Mesendoderm (in vitro differentiated cells): ENCODE results near the gene NECAB2.

ENCODE experiments used
- DNase-seq: peaks from one replicate; pipeline ENCODE4 v3.0.0; 2013
- H2AK5ac ChIP-seq: 2 replicates; pipeline ENCODE4 v1.6.1; 2013; ENCODE audit warnings: low read length, inconsistent platforms
- H2BK120ac ChIP-seq: 2 replicates; pipeline ENCODE4 v1.6.1; 2013; ENCODE audit warnings: low read depth, mild to moderate bottlenecking, low read length, moderate library complexity, mixed read lengths
- H2BK15ac ChIP-seq: replicated peaks from 2 replicates; pipeline ENCODE4 v1.6.1; 2013; ENCODE audit warnings: low read depth, mild to moderate bottlenecking, moderate library complexity
- H2BK5ac ChIP-seq: 2 replicates; pipeline ENCODE4 v1.6.1; 2013; ENCODE audit warnings: low read length, inconsistent platforms
- H3K18ac ChIP-seq: 2 replicates; pipeline ENCODE4 v1.6.1; 2013; ENCODE audit warnings: mild to moderate bottlenecking, low read length, mixed read lengths
- H3K23ac ChIP-seq: one replicate; pipeline ENCODE4 v1.6.1; 2013; ENCODE audit warnings: low read length
- H3K27ac ChIP-seq: 2 replicates; pipeline ENCODE4 v1.5.1; 2013; ENCODE audit warnings: low read depth, mild to moderate bottlenecking, inconsistent platforms, low read length, moderate library complexity
- H3K27me3 ChIP-seq: 2 replicates; pipeline ENCODE4 v1.6.1; 2013; ENCODE audit warnings: low read length, control low read depth, mild to moderate bottlenecking, inconsistent platforms; ENCODE audit not compliant: insufficient read depth, poor library complexity
- H3K36me3 ChIP-seq: 2 replicates; pipeline ENCODE4 v1.6.1; 2013; ENCODE audit warnings: low read length, inconsistent platforms; ENCODE audit not compliant: control insufficient read depth, insufficient read depth
- H3K4ac ChIP-seq: one replicate; pipeline ENCODE4 v1.6.1; 2013; ENCODE audit warnings: low read depth, mild to moderate bottlenecking, low read length, moderate library complexity
- H3K4me1 ChIP-seq: 2 replicates; pipeline ENCODE4 v1.6.1; 2013; ENCODE audit warnings: low read depth, low read length, inconsistent platforms; ENCODE audit not compliant: control insufficient read depth
- H3K4me2 ChIP-seq: 2 replicates; pipeline ENCODE4 v1.6.1; 2013; ENCODE audit warnings: low read length
- H3K4me3 ChIP-seq: 2 replicates; pipeline ENCODE4 v1.5.1; 2013; ENCODE audit warnings: mild to moderate bottlenecking, low read length
- H3K56ac ChIP-seq: one replicate; pipeline ENCODE4 v1.6.1; 2013; ENCODE audit warnings: low read length
- H3K79me1 ChIP-seq: 2 replicates; pipeline ENCODE4 v1.6.1; 2013; ENCODE audit warnings: low read length, inconsistent platforms
- H3K79me2 ChIP-seq: 2 replicates; pipeline ENCODE4 v1.6.1; 2013; ENCODE audit warnings: mild to moderate bottlenecking, low read length; ENCODE audit not compliant: control insufficient read depth, insufficient read depth
- H3K9ac ChIP-seq: 2 replicates; pipeline ENCODE4 v1.6.1; 2013; ENCODE audit warnings: low read length, inconsistent platforms
- H4K5ac ChIP-seq: one replicate; pipeline ENCODE4 v1.6.1; 2013; ENCODE audit warnings: low read length
- H4K8ac ChIP-seq: one replicate; pipeline ENCODE4 v1.6.1; 2013; ENCODE audit warnings: low read depth, mild to moderate bottlenecking, control low read depth, low read length, moderate library complexity
- WGBS: extraction: QIAGEN DNeasy Blood & Tissue Kit; methylation state at CpG from one replicate; pipeline ENCODE4 v1.1.7; 2013; ENCODE audit warnings: low lambda C conversion rate, missing lambda C conversion rate; ENCODE audit not compliant: insufficient coverage; ENCODE audit errors: extremely low coverage; 5-methylcytosine and 5-hydroxymethylcytosine counted together

The NECAB2 gene

DNA sequence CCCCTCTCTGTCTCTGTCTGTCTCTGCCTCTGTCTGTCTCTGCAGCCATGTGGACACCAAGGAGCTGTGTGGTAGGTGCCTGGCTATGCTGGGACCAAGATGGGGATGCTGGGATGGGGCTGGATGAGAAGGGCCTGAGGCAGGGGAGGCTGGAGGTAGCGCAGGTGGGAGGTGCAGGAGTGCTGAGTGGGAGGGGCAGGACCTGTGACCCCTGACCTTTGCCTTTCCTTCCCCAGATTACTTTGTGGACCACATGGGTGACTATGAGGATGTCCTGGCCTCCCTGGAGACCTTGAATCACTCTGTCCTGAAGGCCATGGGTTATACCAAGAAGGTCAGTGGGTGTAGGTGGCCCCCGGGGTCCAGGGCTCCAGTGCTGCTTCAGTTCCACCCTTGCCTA, 12.8 kb downstream of the NECAB2 start:
- no peak overlapping the region for H2BK120ac ChIP-seq
- H3K18ac ChIP-seq: no peak overlapping the region
- H3K36me3 ChIP-seq: no peaks in the 10 kb centered on the region
- no peak overlapping the region for H2BK15ac ChIP-seq
- H3K79me1 ChIP-seq: no peaks in the 10 kb centered on the region
- no peak overlapping the region for H3K4me3 ChIP-seq
- no peak overlapping the region for H3K9ac ChIP-seq
- WGBS: no CpG with 5 or more reads among the region's 2 CpGs
- no peak overlapping the region for H3K4me2 ChIP-seq
- H3K4me1 ChIP-seq: no peaks in the 10 kb centered on the region
- H3K79me2 ChIP-seq: no peaks in the 10 kb centered on the region
- H4K5ac ChIP-seq: no peak overlapping the region
- H3K27ac ChIP-seq: no peak overlapping the region
- no peak overlapping the region for H3K4ac ChIP-seq
- no peak overlapping the region for H4K8ac ChIP-seq
- DNase-seq: no peak
- H2AK5ac ChIP-seq: no peak overlapping the region
- no peak overlapping the region for H2BK5ac ChIP-seq
- no peak overlapping the region for H3K23ac ChIP-seq
- no peaks in the 10 kb centered on the region for H3K27me3 ChIP-seq
- H3K56ac ChIP-seq: no peak overlapping the region

- H3K56ac ChIP-seq: no peak overlapping the region
- H4K8ac ChIP-seq: no peak overlapping the region
- no peaks in the 10 kb centered on the region for H3K36me3 ChIP-seq
- no peak overlapping the region for H2AK5ac ChIP-seq
- H3K4me1 ChIP-seq: no peaks in the 10 kb centered on the region
- WGBS: no CpG with 5 or more reads among the region's 8 CpGs
- no peak overlapping the region for H3K4ac ChIP-seq
- no peak overlapping the region for H2BK15ac ChIP-seq
- H3K4me2 ChIP-seq: no peak overlapping the region
- no peak overlapping the region for H3K27ac ChIP-seq
- no peaks in the 10 kb centered on the region for H3K79me1 ChIP-seq
- H2BK5ac ChIP-seq: no peak overlapping the region
- no peak overlapping the region for H3K4me3 ChIP-seq
- no peaks in the 10 kb centered on the region for H3K79me2 ChIP-seq
- H3K9ac ChIP-seq: no peak overlapping the region
- no peak overlapping the region for H4K5ac ChIP-seq
- no peak overlapping the region for H3K18ac ChIP-seq
- H3K27me3 ChIP-seq: no peaks in the 10 kb centered on the region
- H3K23ac ChIP-seq: no peak overlapping the region
- DNase-seq: no peak
- H2BK120ac ChIP-seq: no peak overlapping the region
Measured at GRCh38 chr16:83981799-83982198, 13.8 kb downstream of the NECAB2 start.

- WGBS: no CpG with 5 or more reads among the region's 4 CpGs
- no peak overlapping the region for H2BK5ac ChIP-seq
Measured at GRCh38 chr16:83983491-83983890, 15.4 kb downstream of the NECAB2 start.

DNA sequence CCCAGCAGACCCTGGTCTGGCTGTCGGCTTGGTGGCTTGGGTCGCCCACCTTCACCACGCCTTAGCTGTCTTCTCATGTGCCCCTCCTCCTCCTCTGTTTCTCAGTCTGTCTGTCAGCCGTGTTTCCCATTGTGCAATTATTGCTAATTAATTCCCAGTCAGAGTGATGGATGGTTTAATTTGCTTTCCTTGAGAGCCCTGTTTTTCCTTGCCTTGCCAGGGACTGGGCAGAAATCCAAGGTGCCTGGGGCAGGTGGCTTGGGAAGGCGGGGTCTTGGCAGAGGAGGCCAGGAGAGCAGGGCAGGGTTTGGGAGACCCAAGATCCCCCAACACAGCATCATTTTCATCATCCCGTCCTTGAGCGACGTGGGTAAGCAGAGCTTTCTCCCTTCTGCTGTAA, 21.3 kb downstream of the NECAB2 start:
- H3K18ac ChIP-seq: no peak overlapping the region
- H4K5ac ChIP-seq: no peak overlapping the region
- no peak for DNase-seq
- no peak overlapping the region for H2BK15ac ChIP-seq
- no peak overlapping the region for H3K4ac ChIP-seq
- no peak overlapping the region for H3K4me3 ChIP-seq
- H3K36me3 ChIP-seq: no peaks in the 10 kb centered on the region
- no peaks in the 10 kb centered on the region for H3K79me1 ChIP-seq
- H2BK5ac ChIP-seq: no peak overlapping the region
- no peaks in the 10 kb centered on the region for H3K27me3 ChIP-seq
- no peak overlapping the region for H3K27ac ChIP-seq
- no peak overlapping the region for H2BK120ac ChIP-seq
- no peak overlapping the region for H3K23ac ChIP-seq
- WGBS: no CpG with 5 or more reads among the region's 8 CpGs
- no peak overlapping the region for H2AK5ac ChIP-seq
- H3K4me2 ChIP-seq: no peak overlapping the region
- H3K4me1 ChIP-seq: no peaks in the 10 kb centered on the region
- no peak overlapping the region for H3K56ac ChIP-seq
- no peak overlapping the region for H3K9ac ChIP-seq
- H4K8ac ChIP-seq: no peak overlapping the region
- H3K79me2 ChIP-seq: no peaks in the 10 kb centered on the region

More at GRCh38 chr16:83983491-83983890, 15.4 kb downstream of the NECAB2 start:
- Histone ChIP-seq H3K4me1 (no peaks in the 10 kb centered on the region), H3K36me3 (no peaks in the 10 kb centered on the region), H3K4me2 (no peak overlapping the region), H4K8ac (no peak overlapping the region), H3K4me3 (no peak overlapping the region), H2AK5ac (no peak overlapping the region), H3K18ac (no peak overlapping the region), H3K56ac (no peak overlapping the region), H2BK120ac (no peak overlapping the region), H2BK15ac (no peak overlapping the region), H4K5ac (no peak overlapping the region), H3K4ac (no peak overlapping the region), H3K9ac (no peak overlapping the region), H3K27ac (no peak overlapping the region), H3K23ac (no peak overlapping the region), H3K79me1 (no peaks in the 10 kb centered on the region), H3K79me2 (no peaks in the 10 kb centered on the region), H3K27me3 (no peaks in the 10 kb centered on the region)
- DNase-seq: no peak

DNA sequence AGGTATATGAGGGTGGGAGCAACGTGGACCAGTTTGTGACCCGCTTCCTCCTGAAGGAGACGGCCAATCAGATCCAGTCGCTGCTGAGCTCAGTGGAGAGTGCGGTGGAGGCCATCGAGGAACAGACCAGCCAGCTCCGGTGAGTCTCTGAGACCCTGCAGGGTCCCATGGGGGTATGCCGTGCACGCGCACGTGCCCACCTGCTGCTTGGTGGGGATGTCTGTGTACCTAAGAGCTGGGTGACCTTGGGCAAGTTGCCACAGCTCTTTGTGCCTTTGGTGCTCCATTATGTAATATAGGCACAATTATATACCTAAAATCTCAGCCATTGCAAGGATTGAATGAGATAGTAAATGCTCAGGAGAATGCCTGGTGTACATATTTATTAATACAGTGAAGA, 22.4 kb downstream of the NECAB2 start:
- H3K4me1 ChIP-seq: no peaks in the 10 kb centered on the region
- H3K27me3 ChIP-seq: no peaks in the 10 kb centered on the region
- no peaks in the 10 kb centered on the region for H3K79me1 ChIP-seq
- no peak overlapping the region for H4K8ac ChIP-seq
- no peak overlapping the region for H3K9ac ChIP-seq
- H2BK5ac ChIP-seq: no peak overlapping the region
- H3K4me2 ChIP-seq: no peak overlapping the region
- no peak overlapping the region for H2BK120ac ChIP-seq
- H3K4me3 ChIP-seq: no peak overlapping the region
- no peak overlapping the region for H4K5ac ChIP-seq
- no peak overlapping the region for H2BK15ac ChIP-seq
- no peaks in the 10 kb centered on the region for H3K79me2 ChIP-seq
- DNase-seq: no peak
- H3K27ac ChIP-seq: no peak overlapping the region
- H3K56ac ChIP-seq: no peak overlapping the region
- H3K4ac ChIP-seq: no peak overlapping the region
- H3K18ac ChIP-seq: no peak overlapping the region
- no peak overlapping the region for H2AK5ac ChIP-seq
- no CpG with 5 or more reads among the region's 11 CpGs for WGBS
- no peak overlapping the region for H3K23ac ChIP-seq
- no peaks in the 10 kb centered on the region for H3K36me3 ChIP-seq

GRCh38 chr16:83992624-83993023, 24.6 kb downstream of the NECAB2 start:
- Histone ChIP-seq H4K8ac (no peak overlapping the region), H3K27me3 (no peaks in the 10 kb centered on the region), H3K79me1 (no peaks in the 10 kb centered on the region), H2BK15ac (no peak overlapping the region), H3K18ac (no peak overlapping the region), H3K23ac (no peak overlapping the region), H3K4me3 (no peak overlapping the region), H3K79me2 (no peaks in the 10 kb centered on the region), H4K5ac (no peak overlapping the region), H2AK5ac (no peak overlapping the region), H3K27ac (no peak overlapping the region), H3K4me2 (no peak overlapping the region), H2BK5ac (no peak overlapping the region), H3K9ac (no peak overlapping the region), H2BK120ac (no peak overlapping the region), H3K4me1 (no peaks in the 10 kb centered on the region), H3K4ac (no peak overlapping the region), H3K36me3 (no peaks in the 10 kb centered on the region), H3K56ac (no peak overlapping the region)
- no CpG with 5 or more reads among the region's 6 CpGs for WGBS
- no peak for DNase-seq
